GM19463 (cell line): Measurements from ENCODE around the gene IGF2R.
"Not testable (repeated sequence)": the region's sequence is repeated elsewhere in the genome, so short reads cannot be mapped to it uniquely, and the experiment has no call there.

ENCODE experiments used
- ATAC-seq: cut with Tn5 transposase; IDR thresholded peaks from one replicate; pipeline ENCODE4 v1.9.1; 2021; ENCODE audit warnings: mild to moderate bottlenecking, moderate library complexity; ENCODE audit not compliant: unreplicated experiment

IGF2R gene

GRCh38 chr6:160133441-160134336, 164.8 kb downstream of the IGF2R start:
- ATAC-seq, result no peak

- ATAC-seq, result not testable (repeated sequence)
These were observed 165.5 kb downstream of the IGF2R start for GRCh38 chr6:160134337-160134751.

- ATAC-seq, result no peak
These were observed 166.1 kb downstream of the IGF2R start for GRCh38 chr6:160134779-160135547.

GRCh38 chr6:160135907-160136655, 167.2 kb downstream of the IGF2R start:
- ATAC-seq, result no peak

- ATAC-seq, result no peak
These were observed 168.5 kb downstream of the IGF2R start for GRCh38 chr6:160137130-160137988.

- peak; percentile 62 for ATAC-seq
These were observed 169.3 kb downstream of the IGF2R start for GRCh38 chr6:160137989-160138835.

GRCh38 chr6:160138839-160139419, 170.0 kb downstream of the IGF2R start:
- no peak for ATAC-seq

GRCh38 chr6:160139420-160139851, 170.6 kb downstream of the IGF2R start:
- ATAC-seq, result no peak

- not testable (repeated sequence) for ATAC-seq
These were observed 171.6 kb downstream of the IGF2R start for GRCh38 chr6:160140493-160140892.

- no peak for ATAC-seq
These were observed 172.3 kb downstream of the IGF2R start for GRCh38 chr6:160141001-160141726.

GRCh38 chr6:160142115-160142715, 173.3 kb downstream of the IGF2R start:
- no peak for ATAC-seq

GRCh38 chr6:160146454-160147145, 177.7 kb downstream of the IGF2R start:
- no peak for ATAC-seq

GRCh38 chr6:160147146-160147536, 178.3 kb downstream of the IGF2R start:
- ATAC-seq, result no peak

GRCh38 chr6:160154471-160154870, 185.6 kb downstream of the IGF2R start:
- no peak for ATAC-seq

GRCh38 chr6:160156842-160157241, 188.0 kb downstream of the IGF2R start:
- no peak for ATAC-seq

GRCh38 chr6:160160450-160160849, 191.6 kb downstream of the IGF2R start:
- ATAC-seq, result no peak
